GM18517 (cell line): ENCODE data around the gene DPEP2.
"Not testable (repeated sequence)": the region's sequence is repeated elsewhere in the genome, so short reads cannot be mapped to it uniquely, and the experiment has no call there.

Source experiments
- ATAC-seq: cut with Tn5 transposase; IDR thresholded peaks from one replicate; pipeline ENCODE4 v1.9.1; 2021; ENCODE audit warnings: mild to moderate bottlenecking, moderate library complexity; ENCODE audit not compliant: unreplicated experiment

DPEP2 gene

DNA sequence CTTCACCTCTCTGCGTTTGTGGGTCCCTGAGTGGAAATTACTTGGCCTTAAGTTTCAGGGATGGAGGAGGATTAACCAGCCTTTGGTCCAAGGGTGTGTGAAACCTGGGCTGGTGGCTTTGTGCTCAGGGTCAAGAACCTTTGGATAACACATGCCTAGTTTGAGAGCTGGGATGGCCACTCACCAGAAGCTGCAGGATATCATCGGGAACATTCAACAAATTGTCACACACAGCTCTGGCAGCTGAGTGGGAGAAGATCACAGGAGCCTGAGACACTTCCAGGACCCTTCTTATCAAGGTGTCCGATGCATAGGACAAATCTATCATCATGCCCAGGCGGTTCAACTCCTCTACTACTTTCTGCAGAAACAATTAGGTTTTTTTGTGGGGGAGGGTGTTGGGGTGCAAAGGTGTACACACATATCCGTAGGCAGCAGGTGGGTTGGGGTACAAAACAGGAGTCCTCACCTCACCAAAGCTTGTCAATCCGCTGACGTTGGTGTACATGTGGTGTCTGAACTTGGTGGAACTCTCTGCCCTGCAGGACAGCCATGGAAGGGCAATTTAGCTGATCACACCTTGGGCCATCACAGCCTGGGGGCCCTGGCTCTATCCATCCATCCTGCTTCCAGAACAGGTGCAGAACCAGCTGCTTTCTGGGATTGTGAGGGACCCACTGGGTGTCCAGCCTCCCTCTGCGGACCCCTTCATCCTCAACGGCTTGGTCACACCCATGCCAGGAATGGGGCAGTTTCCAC, 21.6 kb downstream of the DPEP2 start:
- ATAC-seq = no peak

DNA sequence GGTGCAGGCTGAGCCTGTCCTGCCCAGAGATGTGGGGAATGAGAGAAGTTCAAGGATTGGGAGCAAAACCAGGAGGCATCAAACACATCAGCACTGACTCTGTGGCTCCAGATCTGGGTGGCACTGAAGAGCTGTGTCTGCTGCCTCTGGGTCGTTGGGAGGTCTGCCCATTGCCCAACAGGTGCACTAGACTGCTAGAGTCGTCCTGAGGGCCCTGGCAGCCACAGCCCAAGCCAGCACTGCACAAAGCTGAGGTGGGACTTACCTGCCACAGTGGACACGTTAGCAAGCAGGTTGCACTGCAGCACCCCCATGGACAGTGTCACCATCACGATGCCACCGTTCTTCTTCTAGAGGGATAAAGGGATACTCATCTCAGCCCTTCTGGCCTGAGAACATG, 22.3 kb downstream of the DPEP2 start:
- no peak for ATAC-seq

- ATAC-seq = no peak
These were observed 23.1 kb downstream of the DPEP2 start for GRCh38 chr16:67976205-67976604.

DNA sequence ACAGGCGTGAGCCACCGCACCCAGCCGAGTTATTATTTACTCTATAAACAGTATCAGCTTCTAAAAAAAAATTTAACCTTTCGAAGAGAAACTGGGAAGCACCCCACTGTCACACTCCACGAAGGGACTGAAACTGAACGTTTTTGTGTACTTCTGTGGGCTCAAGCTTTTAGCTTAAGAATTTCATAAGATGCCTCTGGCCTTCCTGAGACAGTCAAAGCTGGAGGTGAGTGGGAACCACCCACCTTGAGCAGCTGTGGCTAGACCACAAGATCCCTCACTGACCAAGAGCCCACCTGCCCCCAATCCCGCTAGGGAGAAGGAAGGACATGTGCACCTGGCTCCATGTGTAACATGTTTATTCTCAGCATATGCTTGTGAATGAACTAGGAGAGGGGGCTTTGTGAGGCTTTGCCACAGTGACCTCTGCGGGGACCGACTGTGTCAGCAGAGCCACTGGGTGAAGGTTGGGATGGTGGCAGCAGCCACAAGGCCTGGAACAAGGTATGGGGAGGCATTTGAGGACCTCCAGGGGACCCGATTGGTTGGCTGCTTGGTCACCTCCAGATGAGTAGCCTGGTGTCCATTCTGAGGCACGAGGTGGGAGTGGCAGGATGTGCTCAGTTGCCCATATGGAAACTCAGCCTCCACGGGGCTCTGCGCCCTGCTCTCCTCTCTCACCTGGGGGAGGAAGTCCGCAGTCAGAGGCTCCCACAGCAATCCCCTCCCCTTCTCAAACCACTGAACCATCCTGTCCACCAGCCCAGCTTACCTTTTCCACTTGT, 23.8 kb downstream of the DPEP2 start:
- ATAC-seq = no peak

- not testable (repeated sequence) for ATAC-seq
These were observed 27.0 kb downstream of the DPEP2 start for GRCh38 chr16:67972285-67972684.

DNA sequence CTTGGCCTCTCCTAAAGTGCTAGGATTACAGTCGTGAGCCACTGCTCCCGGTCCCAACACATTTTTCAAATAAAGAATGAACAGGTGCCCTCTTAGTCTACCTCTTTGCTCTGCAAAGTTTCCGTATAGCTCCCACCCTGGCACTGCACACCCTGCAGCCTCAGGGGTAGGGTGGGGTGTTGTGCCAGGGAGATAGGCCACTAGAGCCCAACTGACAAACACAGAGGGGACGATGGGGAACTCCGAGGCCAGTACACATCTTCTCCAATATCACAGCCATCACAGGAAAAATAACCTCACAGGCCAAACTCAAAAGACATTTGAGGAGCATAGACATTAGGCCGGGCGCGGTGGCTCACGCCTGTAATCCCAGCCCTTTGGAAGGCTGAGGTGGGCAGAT, 28.2 kb downstream of the DPEP2 start:
- ATAC-seq = no peak

DNA sequence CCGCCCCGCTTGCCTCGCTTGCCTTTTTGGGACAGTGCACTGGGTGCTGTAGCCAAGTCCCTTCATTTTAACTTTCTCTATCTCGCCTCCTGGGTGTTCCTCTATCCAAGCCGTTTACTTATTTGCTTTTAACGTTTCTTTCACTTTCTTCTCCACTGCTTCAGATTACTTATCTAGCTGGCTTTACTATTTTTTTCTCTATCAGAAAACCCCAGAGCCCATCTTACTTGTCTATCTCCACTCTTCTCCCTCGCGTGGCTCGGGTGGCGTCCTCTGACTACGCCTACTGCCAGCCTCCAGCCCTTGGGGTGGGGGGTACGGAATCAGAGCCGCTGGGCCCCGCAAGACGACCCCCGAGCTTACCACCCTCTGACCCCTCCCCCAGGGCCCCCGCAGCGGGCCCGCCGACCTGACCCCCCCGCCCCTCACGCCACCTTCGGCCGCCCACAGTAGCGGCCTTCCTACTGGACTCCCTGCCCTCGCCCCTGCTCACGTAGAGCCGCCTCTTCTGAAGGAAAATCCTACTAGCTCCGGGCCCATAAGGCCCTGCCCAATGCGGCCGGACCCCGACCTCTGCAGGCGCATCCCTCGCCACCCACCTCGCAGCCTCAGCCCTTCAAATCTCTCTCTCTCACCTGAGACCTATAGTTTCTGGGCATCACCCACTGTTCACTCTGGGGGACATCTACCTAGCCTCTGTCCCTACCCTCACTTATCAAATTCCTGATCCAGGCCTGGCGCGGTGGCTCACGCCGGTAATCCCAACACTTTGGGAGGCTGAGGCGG, 29.8 kb downstream of the DPEP2 start:
- ATAC-seq = no peak

GRCh38 chr16:67968400-67969253, 30.7 kb downstream of the DPEP2 start, which contains the start of gene SLC12A4:
Gene SLC12A4 (minus strand): TSS chr16:67968637. CDS start chr16:67968553, 84 bp downstream.
- peak; percentile 58 for ATAC-seq

DNA sequence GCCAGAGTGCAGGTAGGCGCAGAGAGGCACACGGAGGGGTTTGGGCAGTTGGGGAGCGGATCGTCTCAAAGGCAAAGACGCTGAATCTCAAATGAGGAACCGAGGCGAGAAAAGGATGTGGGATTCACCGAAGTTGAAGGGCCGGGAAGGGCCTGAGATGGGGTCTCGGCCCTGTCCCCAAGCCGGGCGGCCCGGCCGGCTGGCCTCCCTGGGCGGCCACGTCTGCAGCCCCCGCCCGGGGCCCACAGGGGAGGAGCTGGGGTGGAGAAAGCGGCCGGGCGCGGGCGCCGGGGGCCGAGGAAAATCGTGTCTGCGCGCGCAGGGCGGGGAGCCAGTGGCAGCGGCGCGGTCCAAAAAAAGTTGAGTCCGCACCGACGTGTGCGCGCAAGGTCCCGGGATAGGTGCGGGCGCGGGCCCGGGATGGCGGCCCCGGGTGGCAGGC, 31.3 kb downstream of the DPEP2 start:
- peak; percentile 36 for ATAC-seq

DNA sequence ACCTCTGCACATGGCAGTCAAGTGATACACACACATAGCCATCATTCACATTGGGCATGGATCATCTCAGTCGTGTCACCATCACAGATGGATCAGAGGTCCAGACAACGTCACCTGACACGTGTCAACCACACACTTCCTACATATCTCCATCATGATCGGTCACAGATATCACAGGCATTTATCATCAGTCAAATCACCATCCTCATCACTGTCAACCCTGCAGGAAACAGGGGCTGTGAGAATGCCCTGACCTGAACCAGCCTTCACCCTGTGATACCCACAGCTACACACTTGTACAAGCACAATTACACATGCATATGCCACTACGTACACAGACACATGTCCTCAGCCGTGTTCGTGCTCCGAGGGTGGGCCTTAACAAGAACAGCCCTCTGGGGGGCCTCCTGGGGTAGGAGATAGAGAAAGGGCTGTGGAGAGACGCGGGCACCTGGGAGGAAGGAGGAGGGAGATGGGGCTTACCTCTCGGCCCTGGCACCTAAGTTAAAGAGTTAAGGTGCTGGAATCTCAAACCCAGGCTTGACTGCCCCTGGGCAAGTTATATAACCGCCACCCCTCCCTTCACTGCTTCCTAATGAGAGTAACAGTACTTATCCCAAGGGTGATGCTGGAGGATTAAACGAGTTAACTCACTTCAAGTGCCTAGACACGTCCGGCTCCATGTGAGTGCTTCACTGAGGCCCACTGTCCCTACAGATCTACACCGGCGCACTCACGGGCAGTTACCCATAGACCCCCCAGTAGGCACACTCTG, 31.9 kb downstream of the DPEP2 start:
- no peak for ATAC-seq

DNA sequence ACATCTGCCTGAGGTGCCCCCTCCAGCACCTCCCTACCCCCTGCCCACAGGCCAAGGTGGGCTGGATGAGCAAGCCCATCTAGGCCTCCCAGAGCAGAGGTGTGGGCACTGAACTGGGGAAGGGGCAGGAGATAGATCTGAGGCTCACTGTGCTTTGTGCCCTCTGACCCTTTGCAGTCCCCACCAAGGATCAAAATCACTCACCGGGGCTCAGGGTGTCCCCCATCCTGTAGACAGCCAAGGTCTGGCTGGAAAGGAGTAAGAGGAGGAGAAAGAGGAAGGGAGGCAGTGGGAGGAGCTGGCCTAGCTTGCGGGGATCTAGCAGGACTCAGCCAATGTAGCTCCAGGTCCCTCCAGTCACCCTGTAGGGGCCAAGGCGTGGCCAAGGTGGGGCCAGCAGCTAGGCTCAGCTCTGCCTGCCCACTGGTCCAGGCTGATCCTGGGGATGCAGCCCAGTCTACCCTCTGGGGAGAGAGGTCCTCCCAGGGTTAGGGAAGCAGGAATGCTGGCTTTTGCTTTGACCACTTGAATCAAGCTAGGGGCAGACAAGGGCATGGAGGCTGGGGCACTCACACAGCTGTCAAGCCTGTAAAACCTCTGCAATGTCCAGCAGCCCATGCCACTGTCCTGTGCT, 32.6 kb downstream of the DPEP2 start:
- ATAC-seq = no peak

GRCh38 chr16:67965668-67966548, 33.4 kb downstream of the DPEP2 start:
- ATAC-seq = no peak

DNA sequence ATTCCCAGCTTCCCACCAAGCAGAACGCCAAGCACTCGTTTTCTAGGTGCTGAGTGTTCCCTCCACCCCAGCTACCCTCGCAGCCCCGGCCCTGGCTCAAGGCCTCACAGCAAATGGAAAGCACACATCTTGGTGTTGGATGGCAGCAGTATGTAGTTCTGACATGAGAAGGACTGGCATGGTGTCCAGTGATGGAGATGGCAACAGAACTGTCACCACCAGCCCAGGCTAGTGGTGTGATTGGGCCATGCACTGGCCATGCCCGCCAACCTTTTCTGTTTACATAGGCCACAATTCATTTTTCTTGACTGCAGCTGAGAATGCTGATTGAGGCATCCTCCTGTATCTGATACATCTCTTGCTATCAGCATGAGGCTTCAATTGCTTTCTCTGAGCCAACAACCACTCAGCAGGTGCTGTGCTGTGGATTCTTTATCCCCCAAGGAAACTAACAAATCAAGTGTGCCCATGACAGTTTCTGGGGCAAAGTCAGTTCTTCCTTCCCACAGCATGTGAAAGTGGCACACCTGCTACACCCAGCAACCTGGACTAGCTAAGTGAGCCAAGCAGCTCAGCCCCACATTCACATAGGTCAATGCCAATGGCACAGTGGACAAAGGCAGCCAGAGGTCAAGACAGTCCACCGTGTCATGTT, 34.7 kb downstream of the DPEP2 start:
- no peak for ATAC-seq

DNA sequence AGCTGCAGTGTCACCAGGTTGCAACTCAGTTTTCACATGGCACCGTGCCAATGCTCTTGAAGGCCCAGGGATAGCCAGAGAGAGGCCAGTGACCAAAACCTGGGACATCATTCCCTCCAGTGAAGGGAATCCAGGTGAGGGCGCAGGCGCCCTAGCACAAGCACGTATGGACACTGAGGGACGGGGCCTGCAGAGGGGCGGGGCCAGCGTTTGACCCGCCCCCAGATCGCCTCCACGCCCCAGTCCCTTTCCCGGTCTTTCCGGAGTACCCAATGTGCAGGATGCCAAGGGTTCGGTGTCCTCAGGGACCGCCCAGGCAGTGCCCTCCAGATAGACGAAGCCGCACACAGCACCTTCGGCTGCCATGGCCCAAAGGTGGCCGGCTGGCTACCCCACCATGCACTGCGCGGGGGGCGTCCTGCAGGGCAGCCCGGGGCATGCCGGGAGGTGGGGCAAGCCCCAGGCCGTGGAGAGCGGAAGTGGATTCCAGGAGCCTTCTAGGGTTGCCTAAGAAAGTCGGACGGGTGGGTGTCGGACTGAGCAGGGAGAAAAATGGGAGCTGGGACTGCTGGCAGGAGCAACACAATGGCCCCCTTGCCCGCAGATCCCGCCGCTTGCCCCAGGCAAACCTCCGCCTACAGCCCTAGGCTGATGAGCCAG, 35.5 kb downstream of the DPEP2 start:
- ATAC-seq = no peak

DNA sequence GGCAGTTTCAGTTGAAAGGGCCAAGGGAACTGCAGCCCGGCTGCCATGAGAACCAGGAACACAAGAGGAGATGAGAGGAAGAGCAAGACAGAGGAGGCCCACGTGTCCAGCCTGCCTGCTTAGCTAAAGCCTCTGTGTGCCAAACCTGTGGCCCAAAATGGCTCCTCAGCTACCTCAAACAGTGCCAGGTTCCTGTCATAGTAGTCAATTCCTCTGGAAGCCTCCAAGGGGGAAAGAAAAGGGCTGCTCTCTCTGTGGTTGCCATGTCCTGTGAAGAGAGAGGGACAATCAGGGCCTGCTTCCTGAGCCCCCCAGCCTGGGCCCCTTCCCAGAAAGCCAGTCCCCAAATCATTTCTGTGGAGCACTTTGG, 36.0 kb downstream of the DPEP2 start:
- no peak for ATAC-seq

GRCh38 chr16:67962135-67962534, 37.1 kb downstream of the DPEP2 start:
- ATAC-seq = no peak

DNA sequence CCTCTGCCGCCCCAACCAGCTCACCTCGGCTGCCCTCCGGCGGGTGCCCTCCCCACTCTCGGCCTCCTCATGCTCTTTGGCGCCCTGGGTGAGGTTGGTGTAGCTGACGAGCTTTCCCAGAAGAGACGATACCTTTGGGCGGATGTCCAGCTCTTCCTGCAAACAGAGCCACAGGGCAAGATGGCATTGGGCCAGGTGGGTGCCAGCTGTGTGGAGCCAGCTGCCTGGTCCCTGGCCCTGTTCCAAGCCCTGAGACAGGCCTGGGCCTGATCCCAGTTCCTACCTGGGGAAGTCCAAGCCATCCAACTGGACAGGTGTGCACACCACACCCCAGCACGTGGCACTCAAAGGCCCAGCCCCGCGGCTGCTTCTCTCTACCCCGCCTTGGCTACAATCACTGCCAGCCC, 37.7 kb downstream of the DPEP2 start:
- no peak for ATAC-seq
